CD14-positive monocyte (primary cell): Measurements from ENCODE around the gene BRD2. TPM values are rescaled to one million over a fixed set of nuclear protein-coding genes. Genes with fewer than 3 reads are reported as not detected.

Source experiments
- DNase-seq, 3 donors: peaks; one replicate each; pipeline ENCODE4 v3.0.0-alpha.2; 2011 to 2022
- H2AFZ ChIP-seq: 2 replicates; pipeline ENCODE4 v1.6.0; 2012; ENCODE audit warnings: mild to moderate bottlenecking, low read depth, low read length, inconsistent platforms; ENCODE audit not compliant: insufficient read depth, poor library complexity, severe bottlenecking
- H3K27ac ChIP-seq, 2 donors: 1 replicate in 1 of 2; 2 replicates in 1 of 2; pipeline ENCODE4 v1.5.1; 2012 to 2013; ENCODE audit warnings: low read length in 2 of 2, control low read depth in 1 of 2, inconsistent platforms in 1 of 2, low read depth in 1 of 2, mild to moderate bottlenecking in 1 of 2
- H3K27me3 ChIP-seq, 2 donors: one replicate each; pipeline versions ENCODE4 v1.6.0 to v1.6.1; 2011 to 2013; ENCODE audit warnings: low read length in 2 of 2; ENCODE audit not compliant: control insufficient read depth in 2 of 2, insufficient read depth in 2 of 2
- H3K36me3 ChIP-seq, 2 donors: replicated peaks in 1 of 2; 1 replicate in 1 of 2; 2 replicates in 1 of 2; pipeline versions ENCODE4 v1.5.1 to v1.6.1; 2012 to 2013; ENCODE audit warnings: low read length in 2 of 2, control low read depth in 1 of 2, inconsistent platforms in 1 of 2, mild to moderate bottlenecking in 1 of 2; ENCODE audit not compliant: insufficient read depth in 2 of 2, control insufficient read depth in 1 of 2
- H3K4me1 ChIP-seq, 2 donors: 1 replicate in 1 of 2; 2 replicates in 1 of 2; pipeline versions ENCODE4 v1.5.1 to v1.6.1; 2012 to 2013; ENCODE audit warnings: low read length in 2 of 2, control low read depth in 1 of 2, inconsistent platforms in 1 of 2, mild to moderate bottlenecking in 1 of 2, moderate library complexity in 1 of 2; ENCODE audit not compliant: insufficient read depth in 2 of 2, control insufficient read depth in 1 of 2
- H3K4me2 ChIP-seq: replicated peaks from 2 replicates; pipeline ENCODE3; 2012; ENCODE audit warnings: low read length, moderate library complexity, mild to moderate bottlenecking; ENCODE audit not compliant: poor library complexity, severe bottlenecking; ENCODE audit errors: extremely low read depth
- H3K4me3 ChIP-seq, 3 experiments: fragments of 200-600 bp in 1 of 3; sonication (generic) in 1 of 3; replicated peaks in 1 of 3; 1 replicate in 2 of 3; 2 replicates in 1 of 3; pipeline ENCODE4 v1.5.1; 2011 to 2013; ENCODE audit warnings: low read length in 3 of 3, mild to moderate bottlenecking in 3 of 3, control low read depth in 2 of 3, low read depth in 2 of 3, inconsistent platforms in 1 of 3, moderate library complexity in 1 of 3
- H3K79me2 ChIP-seq: 2 replicates; pipeline ENCODE4 v1.6.0; 2012; ENCODE audit warnings: mild to moderate bottlenecking, control low read depth, inconsistent platforms, low read length, moderate library complexity; ENCODE audit not compliant: insufficient read depth
- H3K9ac ChIP-seq: 2 replicates; pipeline ENCODE4 v1.6.0; 2017; ENCODE audit warnings: low read length, mild to moderate bottlenecking; ENCODE audit not compliant: insufficient read depth, poor library complexity, severe bottlenecking
- H3K9me3 ChIP-seq, 2 donors: replicated peaks in 1 of 2; 1 replicate in 1 of 2; 2 replicates in 1 of 2; pipeline versions ENCODE4 v1.5.1 to v1.6.1; 2012 to 2013; ENCODE audit warnings: low read length in 2 of 2, control low read depth in 1 of 2; ENCODE audit not compliant: control insufficient read depth in 1 of 2, insufficient read depth in 1 of 2
- H4K20me1 ChIP-seq: 2 replicates; pipeline ENCODE4 v1.6.0; 2012; ENCODE audit warnings: mild to moderate bottlenecking, low read length, control low read depth, moderate library complexity; ENCODE audit not compliant: insufficient read depth
- H3K27ac Mint-ChIP-seq, 7 donors: one replicate each; pipeline ENCODE4 v1.8.0; 2020; ENCODE audit warnings: mild to moderate bottlenecking in 7 of 7, mixed read lengths in 7 of 7, moderate library complexity in 6 of 7, inconsistent platforms in 2 of 7
- H3K27me3 Mint-ChIP-seq, 3 donors: one replicate each; pipeline ENCODE4 v1.8.0; 2021 to 2022; ENCODE audit warnings: low read depth in 3 of 3, mild to moderate bottlenecking in 3 of 3, mixed read lengths in 3 of 3, moderate library complexity in 3 of 3, inconsistent platforms in 1 of 3
- H3K36me3 Mint-ChIP-seq, 2 donors: one replicate each; pipeline ENCODE4 v1.8.0; 2020; ENCODE audit warnings: mixed read lengths in 2 of 2, inconsistent platforms in 1 of 2, mild to moderate bottlenecking in 1 of 2
- H3K4me1 Mint-ChIP-seq: one replicate; pipeline ENCODE4 v1.8.0; 2020; ENCODE audit warnings: mild to moderate bottlenecking, mixed read lengths
- H3K4me3 Mint-ChIP-seq, 2 donors: one replicate each; pipeline ENCODE4 v1.8.0; 2020; ENCODE audit warnings: mild to moderate bottlenecking in 2 of 2, mixed read lengths in 2 of 2, moderate library complexity in 1 of 2
- H3K9me3 Mint-ChIP-seq, 7 donors: one replicate each; pipeline ENCODE4 v1.8.0; 2020 to 2022; ENCODE audit warnings: mixed read lengths in 7 of 7, mild to moderate bottlenecking in 6 of 7, moderate library complexity in 6 of 7, inconsistent platforms in 2 of 7
- CTCF ChIP-seq: fragments of 200-600 bp; IDR thresholded peaks from one replicate; pipeline ENCODE4 v1.8.0; 2022; ENCODE audit warnings: antibody characterized with exemption, mild to moderate bottlenecking
- intact Hi-C, 2 donors: fragments of 100-400 bp; cut with micrococcal nuclease; formaldehyde crosslinking; loops; one replicate each; pipeline versions ENCODE4 v1.15.0 to v1.15.1; 2023
- polyA plus RNA-seq, 3 donors: library from polyadenylated mRNA; depleted of rRNA in 1 of 3; unstranded in 2 of 3; stranded (reverse) in 1 of 3; fragments of 300-500 nt in 2 of 3; fragments of >200 nt in 1 of 3; fragmentation: Illumina TruSeq in 2 of 3; gene quantifications; 1 replicate in 2 of 3; 2 replicates in 1 of 3; pipeline ENCODE4 v1.2.3, GENCODE V29; 2012 to 2021

BRD2 gene
- polyA plus RNA-seq, 3 donors, result 9.6 to 475 (median 21.7) TPM

- Histone ChIP-seq H3K4me1 (peaks cover 95 to 98% of the 10 kb centered on the region in 2 donors), H3K9me3 (no peaks in the 10 kb centered on the region), H3K36me3 (peaks cover 14 to 26% of the 10 kb centered on the region in 2 donors), H3K4me2 (peak overlapping the region; percentile 81), H4K20me1 (no peaks in the 10 kb centered on the region), H3K4me3 (peak overlapping the region in 1 of 3 experiments; percentile 78), H3K27me3 (no peaks in the 10 kb centered on the region), H2AFZ (no peak overlapping the region), H3K27ac (peak overlapping the region; percentile 89 to 92), H3K79me2 (peaks cover 67% of the 10 kb centered on the region), H3K9ac (peak overlapping the region; percentile 47)
- Mint-ChIP-seq H3K27ac (peak overlapping the region; percentile 98 to 100 (median 99)), H3K4me3 (no peak overlapping the region), H3K9me3 (peaks cover 0 to 1% (median 0%) of the 10 kb centered on the region in 7 donors), H3K4me1 (peaks cover 97% of the 10 kb centered on the region), H3K27me3 (peaks cover 0 to 4% (median 2%) of the 10 kb centered on the region in 3 donors), H3K36me3 (peaks cover 35 to 36% of the 10 kb centered on the region in 2 donors)
- no peak for TF ChIP-seq CTCF
- intact Hi-C loops, result no loop called here
- DNase-seq, result no peak
These were observed 22.4 kb upstream of the BRD2 start for GRCh38 chr6:32945953-32946352.

GRCh38 chr6:32946893-32947292, 21.5 kb upstream of the BRD2 start:
- Histone ChIP-seq H3K27me3 (no peaks in the 10 kb centered on the region), H3K9me3 (no peaks in the 10 kb centered on the region), H4K20me1 (no peaks in the 10 kb centered on the region), H3K9ac (no peak overlapping the region), H3K4me2 (no peak overlapping the region), H3K4me1 (peaks cover 95 to 97% of the 10 kb centered on the region in 2 donors), H3K4me3 (peak overlapping the region in 1 of 3 experiments; percentile 26), H3K27ac (peak overlapping the region in 1 of 2 donors; percentile 89), H3K79me2 (peaks cover 75% of the 10 kb centered on the region), H3K36me3 (peaks cover 14 to 26% of the 10 kb centered on the region in 2 donors), H2AFZ (no peak overlapping the region)
- Mint-ChIP-seq H3K4me3 (no peak overlapping the region), H3K36me3 (peaks cover 35 to 36% of the 10 kb centered on the region in 2 donors), H3K9me3 (peaks cover 0 to 1% (median 0%) of the 10 kb centered on the region in 7 donors), H3K27me3 (peaks cover 0 to 4% (median 2%) of the 10 kb centered on the region in 3 donors), H3K27ac (peak overlapping the region in 6 of 7 donors; percentile 10 to 99 (median 72)), H3K4me1 (peaks cover 93% of the 10 kb centered on the region)
- intact Hi-C loops, result no loop called here
- no peak for TF ChIP-seq CTCF
- no peak for DNase-seq
